ENCODE measurements around the gene ENTPD8.

DNA sequence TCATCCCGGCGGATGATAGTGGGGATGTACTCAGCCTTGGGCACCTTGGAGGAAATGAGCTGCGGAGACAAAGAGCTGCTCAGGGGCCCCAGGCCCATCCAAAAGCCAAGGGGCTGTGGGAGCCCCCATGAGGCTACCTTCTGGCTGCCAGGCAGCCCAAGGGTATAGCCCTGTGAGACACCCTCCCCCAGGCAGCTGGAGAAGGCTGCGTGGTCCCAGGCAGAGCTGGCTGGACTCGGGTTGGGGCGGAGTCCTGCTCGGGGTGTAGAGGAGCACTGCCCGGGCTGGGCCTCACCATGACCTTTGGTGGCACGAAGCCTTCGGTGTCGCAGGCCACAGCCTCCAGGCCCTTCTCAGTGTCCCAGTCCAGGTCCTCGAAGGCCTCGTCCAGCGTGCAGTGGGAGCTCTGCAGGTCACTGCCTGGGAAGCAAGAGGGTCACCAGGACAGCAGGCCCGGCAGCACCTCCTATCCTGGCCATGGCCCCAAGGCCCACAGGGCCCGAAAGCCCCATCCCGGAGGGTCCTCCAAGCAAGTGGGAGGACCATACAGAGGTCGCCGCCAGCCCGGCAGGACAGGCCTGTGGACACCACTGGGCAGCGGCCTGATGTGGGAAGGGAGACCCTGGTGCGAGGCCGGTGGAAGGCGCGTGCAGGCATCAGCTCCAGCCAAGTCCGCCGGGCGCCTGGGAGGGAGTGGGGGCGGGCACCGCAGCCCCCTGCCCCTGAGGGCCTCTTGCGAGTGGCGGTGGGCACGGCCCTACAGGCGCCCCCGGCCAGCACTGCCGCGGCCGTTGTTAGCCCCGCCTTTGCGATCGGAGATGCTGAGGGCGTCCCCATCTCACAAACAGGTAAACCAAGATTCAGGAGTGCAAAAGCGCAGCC lies 11.8 kb upstream of the ENTPD8 start:
- TF ChIP-seq EZH2phosphoT487 (IDR thresholded peaks at IDR 0.05; ENCODE audit: borderline replicate concordance, low read length) (no peak), CTCF (conservative IDR thresholded peaks at IDR 0.05; ENCODE audit: low read depth, low read length) (no peak)
